SKM-1 treated with dmso at 0.1 percent for 144 hours (cell line): ENCODE measurements around the gene COX18.

Experiments
- DNase-seq: peaks from one replicate; lab custom pipeline; 2025; ENCODE audit not compliant: unreplicated experiment; lab: John Stamatoyannopoulos, UW

Gene COX18

GRCh38 chr4:73069338-73070073 is at the start of gene COX18:
Gene COX18 (minus strand): TSS chr4:73069716. CDS start chr4:73069649, 67 bp downstream.
- DNase-seq, result peak; percentile 97

DNA sequence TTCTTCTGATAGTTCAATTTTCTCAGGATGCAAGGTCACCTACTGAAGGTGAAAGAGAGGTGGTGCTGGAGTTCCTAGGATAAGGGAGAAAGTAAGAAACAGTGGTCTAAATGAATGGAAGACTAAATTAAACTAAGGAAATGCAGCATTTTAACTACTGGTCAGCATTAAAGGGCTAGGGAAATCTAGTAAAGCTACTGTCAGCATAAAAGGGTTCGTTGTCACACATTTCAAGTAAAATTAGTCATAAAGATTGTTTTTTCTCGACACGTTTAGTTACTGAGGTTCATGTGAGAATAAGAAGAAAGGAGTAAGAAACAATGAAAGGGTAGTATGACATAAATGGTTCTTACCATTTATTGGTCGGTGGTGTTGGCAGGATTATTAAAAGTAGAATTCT is 40.0 kb upstream of the COX18 start:
- no peak for DNase-seq

GRCh38 chr4:73104695-73105094 is 35.2 kb upstream of the COX18 start:
- DNase-seq, result no peak

DNA sequence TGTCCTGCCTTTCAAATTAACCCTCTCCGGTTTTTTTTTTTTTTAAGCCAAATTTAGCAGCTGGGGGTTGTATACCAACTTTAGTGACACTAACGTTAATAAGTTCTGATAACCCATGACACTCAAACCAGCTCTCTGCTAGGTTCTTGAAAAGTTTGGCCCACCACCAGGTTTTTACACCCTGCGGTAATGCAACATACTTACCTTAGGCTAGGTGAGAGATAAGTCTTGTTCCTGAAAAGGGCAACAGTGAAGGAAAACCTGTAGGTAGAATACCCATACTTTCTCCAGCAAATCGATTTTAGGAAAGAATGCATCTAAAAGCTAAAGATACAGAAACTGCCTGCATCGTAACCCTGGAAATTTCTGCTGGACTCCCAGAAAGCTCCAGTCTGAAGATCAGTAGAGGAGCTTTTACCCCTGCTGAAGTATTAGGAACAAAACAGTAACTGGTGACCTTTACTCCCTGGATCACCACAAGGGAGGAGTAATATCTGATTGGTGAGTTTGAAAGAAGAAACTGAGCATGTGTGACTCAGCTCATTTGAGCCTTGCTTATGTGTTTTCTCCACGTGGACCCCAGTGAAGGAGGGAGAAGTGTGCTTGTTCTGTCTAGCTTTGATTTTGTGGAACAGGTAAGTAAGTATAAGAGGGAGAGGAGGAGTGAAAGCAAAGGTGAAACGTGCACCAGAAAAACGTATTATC is 34.4 kb upstream of the COX18 start:
- DNase-seq, result no peak

- no peak for DNase-seq
Measured at GRCh38 chr4:73099143-73099542, 29.6 kb upstream of the COX18 start.

DNA sequence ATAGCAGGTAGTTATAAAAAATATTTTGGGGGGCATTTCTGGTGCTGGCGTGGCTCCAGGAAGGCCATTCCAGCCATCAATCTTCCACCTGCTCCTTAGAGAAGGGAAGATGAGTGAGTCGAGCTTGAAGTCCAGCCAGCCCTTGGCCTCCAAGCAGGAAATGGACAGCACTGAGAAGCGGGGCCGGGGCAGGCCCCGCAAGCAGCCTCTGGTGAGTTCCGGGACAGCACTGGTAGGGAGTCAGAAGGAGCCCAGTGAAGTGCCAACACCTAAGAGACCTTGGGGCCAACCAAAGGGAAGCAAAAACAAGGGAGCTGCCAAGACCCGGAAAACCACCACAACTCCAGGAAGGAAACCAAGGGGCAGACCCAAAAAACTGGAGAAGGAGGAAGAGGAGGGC is 29.2 kb upstream of the COX18 start:
- DNase-seq, result no peak

DNA sequence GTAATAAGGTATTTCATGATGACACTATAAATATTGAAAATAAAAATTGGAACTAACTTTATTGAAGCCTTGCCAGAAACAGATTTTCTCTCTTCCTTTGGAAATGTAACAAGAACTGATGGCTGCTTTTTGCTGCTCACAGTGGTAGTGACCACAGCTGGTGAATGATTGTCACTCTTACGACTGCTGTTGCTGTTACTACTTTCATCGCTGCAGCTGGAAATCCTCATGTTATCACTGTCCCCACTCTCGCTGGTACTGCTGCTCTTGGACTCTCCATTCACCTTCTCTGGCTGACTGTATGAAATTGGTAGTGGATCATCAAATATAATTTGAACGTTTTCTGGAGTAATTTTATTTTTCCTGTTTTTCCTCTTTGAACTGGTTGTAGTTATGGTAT is 28.5 kb upstream of the COX18 start:
- DNase-seq, result no peak

- no peak for DNase-seq
Measured at GRCh38 chr4:73092868-73093267, 23.4 kb upstream of the COX18 start.

DNA sequence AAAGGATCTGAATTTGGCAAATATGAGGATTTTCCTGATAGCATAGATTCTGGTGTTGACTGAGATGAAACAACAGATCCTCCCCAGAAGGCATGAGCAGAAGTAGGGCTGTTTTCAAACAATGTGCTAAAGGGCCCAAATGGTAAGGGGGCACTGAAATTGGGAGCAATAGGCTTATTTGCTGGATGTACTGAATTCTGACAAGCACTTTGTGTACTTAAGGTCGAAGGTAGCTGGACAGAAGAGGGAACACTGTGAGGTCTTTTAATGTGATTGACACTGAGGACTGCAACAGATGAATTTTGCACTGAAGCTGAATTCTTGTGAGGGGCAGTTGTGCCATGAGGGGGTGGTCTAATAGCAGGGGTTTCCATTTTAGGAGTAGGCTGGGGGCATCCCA is 21.2 kb upstream of the COX18 start:
- DNase-seq, result no peak

DNA sequence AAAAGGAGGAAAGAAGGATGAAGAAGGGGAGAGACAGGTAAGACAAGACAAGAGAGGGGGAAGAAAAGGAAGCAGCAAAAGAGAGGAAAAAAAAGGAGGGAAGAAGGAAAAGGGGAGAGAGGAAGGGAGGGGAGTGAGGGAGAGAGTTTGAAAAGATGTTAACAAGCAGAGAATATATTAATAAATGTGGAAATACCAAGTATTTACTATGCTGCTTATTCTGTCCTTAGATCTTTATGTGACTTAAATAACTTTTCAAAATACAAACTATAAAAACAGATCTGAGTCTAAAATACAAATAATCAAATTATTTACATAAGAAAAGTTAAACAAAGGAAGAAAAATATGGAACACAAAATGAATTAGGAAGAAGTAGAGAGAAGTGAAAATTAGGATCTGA is 18.4 kb upstream of the COX18 start:
- no peak for DNase-seq

- DNase-seq, result no peak
Measured at GRCh38 chr4:73086095-73086868, 16.8 kb upstream of the COX18 start.

GRCh38 chr4:73080789-73081188 is 11.3 kb upstream of the COX18 start:
- no peak for DNase-seq

GRCh38 chr4:73075832-73076231 is 6.3 kb upstream of the COX18 start:
- DNase-seq, result no peak

DNA sequence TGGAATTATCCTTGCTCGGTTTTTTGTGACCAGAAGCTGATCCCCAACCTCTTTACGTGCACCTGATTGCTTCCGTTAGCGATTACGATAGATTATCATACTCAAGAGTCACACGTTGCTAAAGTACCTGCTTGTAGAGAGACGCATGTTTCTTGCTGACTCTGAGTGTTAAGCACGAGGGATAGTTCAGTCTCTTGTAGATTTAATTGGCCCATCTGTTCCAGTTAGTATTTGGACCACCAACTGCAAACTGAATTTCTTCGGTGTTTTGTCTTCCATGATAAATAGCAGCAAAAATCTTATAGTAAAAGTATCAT is 516 bp upstream of the COX18 start:
- no peak for DNase-seq

GRCh38 chr4:73068491-73069337 is 802 bp downstream of the COX18 start:
- peak; percentile 53 for DNase-seq

GRCh38 chr4:73067971-73068394 is 1.5 kb downstream of the COX18 start:
- no peak for DNase-seq

- no peak for DNase-seq
Measured at GRCh38 chr4:73066928-73067327, 2.6 kb downstream of the COX18 start.

DNA sequence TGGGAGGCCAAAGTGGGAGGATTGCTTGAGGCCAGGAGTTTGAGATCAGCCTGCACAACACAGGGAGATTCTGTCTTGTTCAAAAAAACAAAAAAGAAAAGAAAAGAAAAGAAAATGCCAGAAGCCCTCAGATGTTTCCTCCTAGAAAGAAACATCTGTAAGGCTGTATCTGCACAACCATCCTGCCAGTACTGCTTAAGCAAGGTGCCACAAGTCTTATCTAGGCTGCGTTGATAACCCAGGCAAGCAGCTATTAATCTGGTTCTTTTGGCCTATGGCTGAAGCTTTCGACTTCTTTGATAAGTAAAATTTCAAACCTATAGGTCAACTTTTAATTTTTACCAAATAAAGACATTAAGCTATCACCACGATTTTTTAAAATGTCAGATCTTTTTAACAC is 3.1 kb downstream of the COX18 start:
- DNase-seq, result no peak

DNA sequence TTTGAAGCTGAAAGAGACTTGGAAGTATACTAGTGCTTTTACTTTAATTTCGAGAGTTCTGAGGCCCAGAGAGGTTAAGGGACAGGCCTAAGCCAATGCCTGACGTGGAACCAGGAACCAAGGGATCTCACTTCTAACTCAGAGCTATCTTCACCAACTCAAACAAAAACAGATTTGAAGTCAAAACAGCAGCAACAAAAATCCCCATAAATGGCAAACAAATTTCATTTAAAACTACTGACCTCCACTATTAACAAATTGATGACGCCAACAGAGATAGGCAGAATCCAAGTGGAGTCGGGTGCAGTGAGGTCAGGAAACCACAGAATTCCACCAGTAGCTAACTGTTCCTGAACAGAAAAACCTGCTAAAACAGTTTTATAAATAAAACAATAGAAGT is 5.0 kb downstream of the COX18 start:
- no peak for DNase-seq

DNA sequence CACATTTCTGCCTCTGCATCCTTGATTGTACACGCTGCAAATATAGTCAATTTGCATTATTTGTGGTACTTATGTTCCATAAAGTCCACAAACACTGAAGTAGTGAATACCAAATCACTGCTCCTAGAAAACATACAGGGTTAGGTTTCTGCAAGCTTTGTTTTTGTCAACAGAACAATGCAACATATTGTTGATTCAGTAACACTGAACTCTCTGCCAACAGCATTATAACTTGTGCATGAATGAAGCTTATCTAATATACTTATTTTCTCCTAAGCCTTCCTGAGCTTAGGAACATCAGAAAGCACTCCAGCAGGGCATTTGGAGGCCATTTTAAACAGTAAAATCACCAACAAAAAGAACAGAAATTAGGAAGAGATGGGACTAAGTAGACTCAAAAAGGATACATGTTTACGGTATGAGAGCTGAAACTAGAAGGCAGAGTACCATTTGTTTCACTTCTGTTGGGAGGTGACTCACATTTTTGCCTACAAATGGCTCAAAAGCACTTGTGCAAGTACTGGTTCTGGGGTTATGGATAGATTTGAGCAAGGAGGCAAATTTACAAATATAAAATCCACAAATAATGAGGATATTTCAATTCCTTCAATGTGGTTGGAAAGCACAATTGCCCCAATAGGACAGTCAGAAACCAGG is 14.1 kb downstream of the COX18 start:
- DNase-seq, result no peak
